Placental epithelial cell (primary cell): ENCODE results near the gene NUP210L. TPM values are rescaled to one million over a fixed set of nuclear protein-coding genes. Genes with fewer than 3 reads are reported as not detected.

Source experiments
- small RNA-seq: library from RNA; depleted of rRNA; stranded (forward); fragments of <200 nt; gene quantifications from one replicate; pipeline ENCODE3, GENCODE V24; 2012
- total RNA-seq: library from RNA; depleted of rRNA; stranded (reverse); fragments of >200 nt; gene quantifications from 2 replicates; pipeline ENCODE4 v1.2.3, GENCODE V29; 2012

NUP210L gene
- under 0.01 TPM in 1 of 2 replicates, not detected in the other for total RNA-seq

GRCh38 chr1:154154534-154155191 lies at the start of gene NUP210L:
Gene NUP210L (minus strand): TSS chr1:154155073.

GRCh38 chr1:154191990-154192461 lies 37.2 kb upstream of the NUP210L start, which contains the start of gene TPM3:
Gene TPM3 (minus strand): TSS chr1:154192100. CDS start chr1:154192018, 82 bp downstream.

GRCh38 chr1:153990468-153991150 lies 164.3 kb downstream of the NUP210L start, which contains the start of gene RPS27:
Gene RPS27 (plus strand): TSS chr1:153990762. CDS start chr1:153990797, 35 bp downstream.

GRCh38 chr1:153985941-153986761 lies 168.7 kb downstream of the NUP210L start, which contains the start of gene RAB13:
Gene RAB13 (minus strand): TSS chr1:153986339. CDS start chr1:153986236, 103 bp downstream.

GRCh38 chr1:153977250-153978240 lies 177.3 kb downstream of the NUP210L start, which contains the start of gene JTB:
Gene JTB (minus strand): TSS chr1:153977674. CDS start chr1:153977252, 422 bp downstream.

GRCh38 chr1:153967107-153967999 lies 187.5 kb downstream of the NUP210L start, which contains the start of gene CREB3L4:
Gene CREB3L4 (plus strand): TSS chr1:153967902. CDS start chr1:153968526, 624 bp downstream.

GRCh38 chr1:153963030-153963849 lies 191.6 kb downstream of the NUP210L start, which contains the start of gene SLC39A1:
Gene SLC39A1 (minus strand): TSS chr1:153963537. CDS start chr1:153962715, 822 bp downstream.

GRCh38 chr1:153958111-153958960 lies 196.5 kb downstream of the NUP210L start, which contains the start of gene CRTC2:
Gene CRTC2 (minus strand): TSS chr1:153958612. CDS start chr1:153958497, 115 bp downstream.

GRCh38 chr1:153946622-153947241 lies 208.1 kb downstream of the NUP210L start, which contains the start of gene DENND4B:
Gene DENND4B (minus strand): TSS chr1:153946718. CDS start chr1:153944374, 2,344 bp downstream.

Small RNA genes within 50 kb of the gene (small RNA-seq; reads per million reads assigned to genes)
- gene MIR190B (1.5 reads per million, percentile 70 among the genes with 10 or more reads in this experiment), gene MIR5698 (not detected), gene MIR6737 (not detected), gene RNU6-179P (not detected)

Other genes with a start within 250 kb of the NUP210L start
- gene GATAD2B, start 232.1 kb downstream of the NUP210L start, total RNA-seq = 8.6 and 9.0 TPM in 2 replicates
- gene DENND4B, start 208.4 kb downstream of the NUP210L start, total RNA-seq = 18.4 and 27.9 TPM in 2 replicates
- gene CRTC2, start 196.5 kb downstream of the NUP210L start, total RNA-seq = 7.9 and 15.3 TPM in 2 replicates
- gene SLC39A1, start 191.5 kb downstream of the NUP210L start, total RNA-seq = 145 and 183 TPM in 2 replicates
- 8.5 and 12.6 TPM in 2 replicates for gene CREB3L4, start 187.2 kb downstream of the NUP210L start, total RNA-seq
- 160 and 161 TPM in 2 replicates for gene JTB, start 177.4 kb downstream of the NUP210L start, total RNA-seq
- 34.9 and 82.1 TPM in 2 replicates for gene RAB13, start 168.7 kb downstream of the NUP210L start, total RNA-seq
- gene RPS27, start 164.3 kb downstream of the NUP210L start, total RNA-seq = 948 and 4,030 TPM in 2 replicates
- 163 and 386 TPM in 2 replicates for gene TPM3, start 37.0 kb upstream of the NUP210L start, total RNA-seq
- gene CFAP141, start 51.3 kb upstream of the NUP210L start, total RNA-seq = not detected in 2 replicates
- 73.8 and 101 TPM in 2 replicates for gene UBAP2L, start 65.9 kb upstream of the NUP210L start, total RNA-seq
- gene HAX1, start 117.6 kb upstream of the NUP210L start, total RNA-seq = 57.3 and 135 TPM in 2 replicates
- not detected in 2 replicates for gene AQP10, start 166.0 kb upstream of the NUP210L start, total RNA-seq
- gene ATP8B2, start 170.5 kb upstream of the NUP210L start, total RNA-seq = 12.8 and 16.9 TPM in 2 replicates